IPS-18a (cell line): Measurements from ENCODE around the gene CACNG4.

ENCODE experiments used
- H3K27ac ChIP-seq: one replicate; pipeline ENCODE4 v1.5.1; 2013; ENCODE audit warnings: low read length
- H3K27me3 ChIP-seq: one replicate; pipeline ENCODE4 v1.6.1; 2013; ENCODE audit warnings: mild to moderate bottlenecking, low read length; ENCODE audit not compliant: control insufficient read depth, insufficient read depth
- H3K36me3 ChIP-seq: one replicate; pipeline ENCODE4 v1.6.1; 2013; ENCODE audit warnings: low read depth, low read length; ENCODE audit not compliant: control insufficient read depth
- H3K4me1 ChIP-seq: one replicate; pipeline ENCODE4 v1.6.1; 2013; ENCODE audit warnings: low read depth, low read length; ENCODE audit not compliant: control insufficient read depth
- H3K4me3 ChIP-seq: one replicate; pipeline ENCODE4 v1.5.1; 2013; ENCODE audit warnings: low read length
- H3K9ac ChIP-seq: one replicate; pipeline ENCODE4 v1.6.1; 2013; ENCODE audit warnings: mild to moderate bottlenecking, low read length, moderate library complexity
- H3K9me3 ChIP-seq: one replicate; pipeline ENCODE4 v1.6.1; 2013; ENCODE audit warnings: low read depth, low read length; ENCODE audit not compliant: control insufficient read depth

CACNG4 gene

GRCh38 chr17:66976781-66977201, 12.3 kb downstream of the CACNG4 start:
- H3K4me1 ChIP-seq, result no peaks in the 10 kb centered on the region
- H3K27ac ChIP-seq, result no peak overlapping the region
- H3K9me3 ChIP-seq, result no peaks in the 10 kb centered on the region
- no peaks in the 10 kb centered on the region for H3K27me3 ChIP-seq
- H3K36me3 ChIP-seq, result no peaks in the 10 kb centered on the region
- H3K9ac ChIP-seq, result no peak overlapping the region
- H3K4me3 ChIP-seq, result no peak overlapping the region

GRCh38 chr17:66978514-66979061, 14.1 kb downstream of the CACNG4 start:
- Histone ChIP-seq H3K27ac (no peak overlapping the region), H3K27me3 (no peaks in the 10 kb centered on the region), H3K36me3 (no peaks in the 10 kb centered on the region), H3K4me1 (no peaks in the 10 kb centered on the region), H3K9ac (no peak overlapping the region), H3K4me3 (no peak overlapping the region), H3K9me3 (no peaks in the 10 kb centered on the region)

- H3K4me1 ChIP-seq, result no peaks in the 10 kb centered on the region
- no peaks in the 10 kb centered on the region for H3K36me3 ChIP-seq
- no peak overlapping the region for H3K27ac ChIP-seq
- H3K9me3 ChIP-seq, result no peaks in the 10 kb centered on the region
- no peak overlapping the region for H3K4me3 ChIP-seq
- H3K9ac ChIP-seq, result no peak overlapping the region
- H3K27me3 ChIP-seq, result no peaks in the 10 kb centered on the region
These were observed 16.4 kb downstream of the CACNG4 start for GRCh38 chr17:66980896-66981295.

- Histone ChIP-seq H3K9ac (no peak overlapping the region), H3K9me3 (no peaks in the 10 kb centered on the region), H3K36me3 (no peaks in the 10 kb centered on the region), H3K4me3 (no peak overlapping the region), H3K4me1 (no peaks in the 10 kb centered on the region), H3K27me3 (no peaks in the 10 kb centered on the region), H3K27ac (no peak overlapping the region)
These were observed 17.5 kb downstream of the CACNG4 start for GRCh38 chr17:66981983-66982508.

- no peak overlapping the region for H3K9ac ChIP-seq
- H3K27me3 ChIP-seq, result no peaks in the 10 kb centered on the region
- H3K4me1 ChIP-seq, result no peaks in the 10 kb centered on the region
- H3K4me3 ChIP-seq, result no peak overlapping the region
- H3K9me3 ChIP-seq, result no peaks in the 10 kb centered on the region
- no peaks in the 10 kb centered on the region for H3K36me3 ChIP-seq
- H3K27ac ChIP-seq, result no peak overlapping the region
These were observed 19.0 kb downstream of the CACNG4 start for GRCh38 chr17:66983414-66984021.

- no peak overlapping the region for H3K27ac ChIP-seq
- H3K27me3 ChIP-seq, result no peaks in the 10 kb centered on the region
- no peaks in the 10 kb centered on the region for H3K4me1 ChIP-seq
- H3K9ac ChIP-seq, result no peak overlapping the region
- H3K9me3 ChIP-seq, result no peaks in the 10 kb centered on the region
- no peaks in the 10 kb centered on the region for H3K36me3 ChIP-seq
- no peak overlapping the region for H3K4me3 ChIP-seq
These were observed 20.2 kb downstream of the CACNG4 start for GRCh38 chr17:66984730-66985129.

- Histone ChIP-seq H3K9me3 (no peaks in the 10 kb centered on the region), H3K4me3 (no peak overlapping the region), H3K4me1 (no peaks in the 10 kb centered on the region), H3K9ac (no peak overlapping the region), H3K36me3 (no peaks in the 10 kb centered on the region), H3K27me3 (no peaks in the 10 kb centered on the region), H3K27ac (no peak overlapping the region)
These were observed 21.1 kb downstream of the CACNG4 start for GRCh38 chr17:66985338-66986237.

- H3K27me3 ChIP-seq, result no peaks in the 10 kb centered on the region
- H3K36me3 ChIP-seq, result no peaks in the 10 kb centered on the region
- H3K9me3 ChIP-seq, result no peaks in the 10 kb centered on the region
- H3K4me3 ChIP-seq, result no peak overlapping the region
- no peak overlapping the region for H3K9ac ChIP-seq
- H3K4me1 ChIP-seq, result no peaks in the 10 kb centered on the region
- H3K27ac ChIP-seq, result no peak overlapping the region
These were observed 22.2 kb downstream of the CACNG4 start for GRCh38 chr17:66986659-66987058.

GRCh38 chr17:66987059-66987616, 22.6 kb downstream of the CACNG4 start:
- no peaks in the 10 kb centered on the region for H3K4me1 ChIP-seq
- no peaks in the 10 kb centered on the region for H3K9me3 ChIP-seq
- H3K27me3 ChIP-seq, result no peaks in the 10 kb centered on the region
- no peak overlapping the region for H3K27ac ChIP-seq
- no peak overlapping the region for H3K9ac ChIP-seq
- H3K4me3 ChIP-seq, result no peak overlapping the region
- H3K36me3 ChIP-seq, result no peaks in the 10 kb centered on the region

- no peaks in the 10 kb centered on the region for H3K27me3 ChIP-seq
- no peaks in the 10 kb centered on the region for H3K36me3 ChIP-seq
- no peak overlapping the region for H3K4me3 ChIP-seq
- H3K4me1 ChIP-seq, result no peaks in the 10 kb centered on the region
- no peaks in the 10 kb centered on the region for H3K9me3 ChIP-seq
- no peak overlapping the region for H3K9ac ChIP-seq
- no peak overlapping the region for H3K27ac ChIP-seq
These were observed 23.7 kb downstream of the CACNG4 start for GRCh38 chr17:66988069-66988798.

- Histone ChIP-seq H3K27ac (no peak overlapping the region), H3K9ac (no peak overlapping the region), H3K27me3 (no peaks in the 10 kb centered on the region), H3K9me3 (no peaks in the 10 kb centered on the region), H3K4me3 (no peak overlapping the region), H3K4me1 (no peaks in the 10 kb centered on the region), H3K36me3 (no peaks in the 10 kb centered on the region)
These were observed 24.6 kb downstream of the CACNG4 start for GRCh38 chr17:66989076-66989475.
